Measurements from ENCODE around the gene PARPBP.
"Not testable (repeated sequence)": the region's sequence is repeated elsewhere in the genome, so short reads cannot be mapped to it uniquely, and the experiment has no call there.

PARPBP gene

GRCh38 chr12:102119674-102120563 lies at the start of gene PARPBP, which contains the start of gene NUP37:
Gene PARPBP (plus strand): TSS chr12:102120183. CDS start chr12:102123889, 3,706 bp downstream.
Gene NUP37 (minus strand): TSS chr12:102120114. CDS start chr12:102118518, 1,596 bp downstream.
- DNase-seq (ENCODE audit: low read depth in 2 of 2) = peak; percentile 71 to 75

GRCh38 chr12:102072092-102072491 lies 47.9 kb upstream of the PARPBP start:
- DNase-seq (ENCODE audit: low read depth in 2 of 2) = not testable (repeated sequence)

GRCh38 chr12:102080842-102081241 lies 39.1 kb upstream of the PARPBP start:
- DNase-seq (ENCODE audit: low read depth in 2 of 2) = no peak

- DNase-seq (ENCODE audit: low read depth in 2 of 2) = not testable (repeated sequence)
Observed at GRCh38 chr12:102089228-102089835, 30.7 kb upstream of the PARPBP start.

GRCh38 chr12:102093319-102093718 lies 26.7 kb upstream of the PARPBP start:
- DNase-seq (ENCODE audit: low read depth in 2 of 2) = no peak

GRCh38 chr12:102095677-102096263 lies 24.2 kb upstream of the PARPBP start:
- no peak for DNase-seq (ENCODE audit: low read depth in 2 of 2)

GRCh38 chr12:102096855-102097254 lies 23.1 kb upstream of the PARPBP start:
- no peak for DNase-seq (ENCODE audit: low read depth in 2 of 2)

GRCh38 chr12:102106905-102107304 lies 13.1 kb upstream of the PARPBP start:
- DNase-seq (ENCODE audit: low read depth in 2 of 2) = no peak

GRCh38 chr12:102107970-102108369 lies 12.0 kb upstream of the PARPBP start:
- no peak for DNase-seq (ENCODE audit: low read depth in 2 of 2)

GRCh38 chr12:102110782-102111181 lies 9.2 kb upstream of the PARPBP start:
- no peak for DNase-seq (ENCODE audit: low read depth in 2 of 2)

GRCh38 chr12:102114212-102114611 lies 5.8 kb upstream of the PARPBP start:
- no peak for DNase-seq (ENCODE audit: low read depth in 2 of 2)

- DNase-seq (ENCODE audit: low read depth in 2 of 2) = no peak
Observed at GRCh38 chr12:102116392-102116791, 3.6 kb upstream of the PARPBP start.

- no peak for DNase-seq (ENCODE audit: low read depth in 2 of 2)
Observed at GRCh38 chr12:102118874-102119273, 1.1 kb upstream of the PARPBP start.

GRCh38 chr12:102120564-102120873 lies 536 bp downstream of the PARPBP start:
- no peak for DNase-seq (ENCODE audit: low read depth in 2 of 2)

GRCh38 chr12:102120886-102121285 lies 903 bp downstream of the PARPBP start:
- no peak for DNase-seq (ENCODE audit: low read depth in 2 of 2)

GRCh38 chr12:102121328-102121727 lies 1.3 kb downstream of the PARPBP start:
- not testable (repeated sequence) for DNase-seq (ENCODE audit: low read depth in 2 of 2)

GRCh38 chr12:102130720-102131119 lies 10.7 kb downstream of the PARPBP start:
- DNase-seq (ENCODE audit: low read depth in 2 of 2) = not testable (repeated sequence)

- not testable (repeated sequence) for DNase-seq (ENCODE audit: low read depth in 2 of 2)
Observed at GRCh38 chr12:102131442-102131841, 11.5 kb downstream of the PARPBP start.

GRCh38 chr12:102137619-102138018 lies 17.6 kb downstream of the PARPBP start:
- not testable (repeated sequence) for DNase-seq (ENCODE audit: low read depth in 2 of 2)

GRCh38 chr12:102142866-102143373 lies 22.9 kb downstream of the PARPBP start:
- DNase-seq (ENCODE audit: low read depth in 2 of 2) = not testable (repeated sequence)

GRCh38 chr12:102144221-102144620 lies 24.2 kb downstream of the PARPBP start:
- no peak for DNase-seq (ENCODE audit: low read depth in 2 of 2)

GRCh38 chr12:102147062-102147587 lies 27.1 kb downstream of the PARPBP start:
- DNase-seq (ENCODE audit: low read depth in 2 of 2) = not testable (repeated sequence)
